GM18499 (cell line): ENCODE measurements around the gene WDR59.
"Not testable (repeated sequence)": the region's sequence is repeated elsewhere in the genome, so short reads cannot be mapped to it uniquely, and the experiment has no call there.

Experiments used
- ATAC-seq: cut with Tn5 transposase; IDR thresholded peaks from one replicate; pipeline ENCODE4 v1.9.1; 2021; ENCODE audit warnings: moderate number of reproducible peaks; ENCODE audit not compliant: insufficient read depth, unreplicated experiment

Gene WDR59

DNA sequence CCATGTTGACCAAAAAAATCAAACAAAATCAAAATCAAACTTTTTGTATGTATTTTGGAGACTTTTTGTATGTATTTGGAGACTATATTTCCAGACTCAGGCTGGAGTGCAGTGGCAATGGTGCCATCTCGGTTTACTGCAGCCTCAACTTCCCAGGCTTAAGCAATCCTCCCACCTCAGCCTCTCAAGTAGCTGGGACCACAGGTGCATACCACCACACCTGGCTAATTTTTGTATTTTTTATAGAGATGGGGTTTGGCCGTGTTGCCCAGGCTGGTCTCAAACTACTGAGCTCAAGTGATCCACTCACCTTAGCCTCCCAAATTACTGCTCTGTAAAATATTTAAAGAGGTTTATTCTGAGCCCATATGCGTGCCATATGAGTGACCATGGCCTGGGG, 4.9 kb upstream of the WDR59 start:
- not testable (repeated sequence) for ATAC-seq

DNA sequence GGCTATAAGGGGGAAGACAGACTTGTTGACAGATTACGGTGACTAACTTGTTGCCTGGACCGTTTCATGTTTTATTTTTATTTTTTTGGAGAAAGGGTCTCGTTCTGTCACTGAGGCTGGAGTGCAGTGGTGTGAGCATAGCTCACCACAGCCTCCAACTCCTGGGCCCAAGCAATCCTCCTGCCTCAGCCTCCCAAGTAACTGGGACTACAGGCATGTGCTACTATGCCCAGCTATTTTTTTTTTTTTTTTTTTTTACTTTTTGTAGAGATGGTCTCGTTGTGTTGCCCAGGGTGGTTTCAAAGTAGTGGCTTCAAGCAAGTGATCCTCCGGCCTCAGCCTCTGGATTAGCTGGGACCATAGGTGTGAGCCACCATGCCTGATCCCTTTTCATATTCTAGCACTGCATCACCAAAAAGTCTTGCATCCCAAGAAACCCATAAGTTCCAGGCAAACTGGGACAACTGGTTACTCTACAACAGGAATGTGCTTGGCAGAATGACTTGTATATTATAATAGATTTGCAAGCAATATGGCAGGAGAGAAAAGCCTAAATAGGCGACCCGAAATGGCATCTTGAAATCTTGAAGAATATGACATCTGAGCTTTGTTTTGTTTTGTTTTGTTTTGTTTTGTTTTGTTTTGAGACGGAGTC, 2.2 kb upstream of the WDR59 start:
- ATAC-seq: no peak

DNA sequence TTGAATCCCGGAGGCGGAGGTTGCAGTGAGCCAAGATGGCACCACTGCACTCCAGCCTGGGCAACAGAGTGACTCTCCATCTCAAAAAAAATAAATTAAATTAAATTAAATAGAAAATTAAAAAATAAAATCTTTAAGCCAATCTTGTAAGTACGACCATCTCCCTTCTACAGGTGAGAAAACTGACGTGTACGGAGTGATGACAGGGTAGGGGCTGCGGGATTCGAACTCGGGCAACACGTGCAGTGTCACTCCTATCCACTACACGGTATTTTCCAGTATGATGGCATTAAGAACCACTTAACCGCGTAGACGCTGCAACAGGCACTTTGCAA, 762 bp downstream of the WDR59 start:
- ATAC-seq: no peak

DNA sequence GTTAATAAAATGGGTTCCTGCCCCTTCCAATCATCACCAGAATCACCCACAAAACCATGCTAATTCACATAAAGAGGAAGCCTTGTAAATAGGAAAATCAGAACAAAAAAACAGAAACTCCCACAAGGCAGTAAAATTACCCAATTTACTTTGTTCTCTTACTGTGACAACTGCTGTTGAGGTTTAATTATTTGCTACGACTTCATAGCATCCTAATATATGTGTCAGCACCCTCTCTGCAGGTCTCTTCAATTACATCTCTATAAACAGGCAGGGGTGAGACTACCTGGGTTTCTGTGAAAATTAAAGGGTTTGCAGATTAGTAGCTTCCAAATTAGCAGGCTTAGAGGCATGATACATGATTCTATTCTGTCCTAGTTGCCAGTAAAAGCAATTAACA, 2.7 kb downstream of the WDR59 start:
- no peak for ATAC-seq

DNA sequence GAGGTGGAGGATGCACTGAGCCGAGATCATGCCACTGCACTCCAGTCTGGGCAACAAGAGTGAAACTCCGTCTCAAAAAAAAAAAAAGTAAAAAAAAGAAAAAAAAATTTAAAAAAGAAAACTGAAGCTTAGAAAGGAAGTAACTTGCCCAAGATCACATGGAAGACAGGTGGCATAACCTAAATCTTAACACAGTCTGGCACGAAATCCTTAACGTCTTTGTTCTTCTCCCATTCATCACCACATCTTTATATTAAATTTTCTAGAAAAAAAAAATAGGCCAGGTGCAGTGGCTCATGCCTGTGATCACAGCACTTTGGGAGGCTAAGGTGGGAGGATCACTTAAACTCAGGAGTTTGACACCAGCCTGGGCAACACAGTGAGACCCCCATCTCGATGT, 9.3 kb downstream of the WDR59 start:
- ATAC-seq: no peak

DNA sequence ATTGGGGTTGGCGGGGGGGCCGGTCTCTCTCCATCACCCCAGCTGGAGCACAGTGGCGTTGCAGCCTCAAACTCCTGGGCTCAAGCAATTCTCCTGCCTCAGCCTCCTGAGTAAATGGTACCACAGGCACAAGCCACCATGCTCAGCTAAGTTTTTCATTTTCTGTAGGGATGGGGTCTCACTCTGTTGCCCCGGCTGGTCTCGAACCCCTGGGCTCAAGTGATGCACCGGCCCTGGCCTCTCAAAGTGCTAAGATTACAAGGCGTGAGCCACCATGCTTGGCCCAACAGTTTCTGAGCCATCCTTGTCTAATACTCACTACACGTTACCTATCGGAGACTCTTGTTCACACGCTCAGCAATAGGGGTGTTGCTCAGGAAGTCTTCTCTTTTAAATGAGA, 11.6 kb downstream of the WDR59 start:
- ATAC-seq: no peak

DNA sequence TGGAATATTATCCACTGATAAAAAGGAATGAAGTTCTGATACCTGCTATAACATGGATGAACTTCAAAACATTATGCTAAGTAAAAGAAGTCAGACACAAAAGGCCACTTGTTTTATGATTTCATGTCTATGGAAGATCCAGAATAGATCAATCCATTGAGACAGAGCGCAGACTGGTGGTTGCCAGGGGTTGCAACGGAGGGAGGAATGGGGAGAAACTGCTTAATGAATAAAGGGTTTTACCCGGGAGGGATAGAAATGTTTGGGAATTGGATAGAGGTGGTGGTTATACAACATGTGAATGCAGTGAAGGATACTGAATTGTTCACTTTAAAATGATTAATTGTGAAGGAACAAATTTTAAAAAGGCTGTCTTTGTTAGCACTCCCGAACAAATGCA, 30.2 kb downstream of the WDR59 start:
- ATAC-seq: no peak

DNA sequence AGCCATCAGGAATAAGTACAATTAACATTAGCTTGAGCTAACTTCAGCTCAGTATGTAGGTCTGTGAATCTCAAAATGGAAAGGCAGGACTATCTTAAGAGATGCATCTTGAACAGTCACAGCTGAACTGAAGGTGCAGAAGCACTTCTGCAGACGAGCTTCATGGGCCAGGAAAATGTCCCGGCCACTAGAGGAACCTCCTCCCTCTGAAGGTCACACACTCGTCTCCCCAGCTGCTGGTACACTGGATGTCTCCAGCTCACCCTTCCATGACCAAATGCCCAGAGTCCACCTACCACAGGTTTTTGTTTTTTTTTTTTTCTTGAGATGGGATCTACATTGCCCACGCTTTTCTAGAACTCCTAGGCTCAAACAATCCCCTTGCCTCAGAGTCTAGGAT, 33.2 kb downstream of the WDR59 start:
- no peak for ATAC-seq

DNA sequence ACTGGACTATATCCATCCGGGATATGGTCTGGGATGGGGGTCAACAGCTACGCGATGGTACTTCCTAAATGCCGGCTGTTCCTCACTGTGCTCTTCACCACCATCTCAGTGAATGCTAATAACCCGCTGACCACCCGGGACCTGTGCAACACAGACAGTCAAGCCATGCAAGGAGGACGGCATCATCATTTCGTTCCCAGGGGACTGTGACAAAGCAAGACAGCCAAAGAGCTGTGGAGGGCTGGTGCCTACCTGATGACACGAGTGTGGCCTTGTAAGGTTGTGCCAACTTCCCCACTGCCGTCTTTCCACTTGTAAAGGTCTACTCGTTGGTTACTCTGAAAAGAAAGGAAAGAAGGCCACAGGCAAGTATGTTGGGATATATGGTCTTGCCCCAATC, 33.7 kb downstream of the WDR59 start:
- ATAC-seq: no peak

DNA sequence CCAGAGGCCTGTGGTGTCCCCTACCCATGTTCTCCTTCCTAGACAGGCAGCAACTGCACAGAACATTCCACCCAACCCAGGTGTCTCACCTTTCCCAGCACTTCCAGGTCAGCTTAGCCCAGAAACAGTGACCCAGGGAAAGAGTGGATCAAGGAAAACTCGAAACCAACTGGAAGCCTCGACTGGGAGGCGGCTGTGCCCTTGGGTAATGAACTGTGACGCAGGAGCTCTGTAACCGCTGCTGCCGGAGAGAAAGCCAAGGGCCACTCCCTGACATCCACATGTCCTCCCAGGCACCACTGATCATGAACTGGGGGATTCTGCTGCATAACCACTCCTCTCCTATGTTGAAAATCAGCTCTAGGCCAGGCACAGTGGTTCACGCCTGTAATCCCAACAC, 34.4 kb downstream of the WDR59 start:
- no peak for ATAC-seq

DNA sequence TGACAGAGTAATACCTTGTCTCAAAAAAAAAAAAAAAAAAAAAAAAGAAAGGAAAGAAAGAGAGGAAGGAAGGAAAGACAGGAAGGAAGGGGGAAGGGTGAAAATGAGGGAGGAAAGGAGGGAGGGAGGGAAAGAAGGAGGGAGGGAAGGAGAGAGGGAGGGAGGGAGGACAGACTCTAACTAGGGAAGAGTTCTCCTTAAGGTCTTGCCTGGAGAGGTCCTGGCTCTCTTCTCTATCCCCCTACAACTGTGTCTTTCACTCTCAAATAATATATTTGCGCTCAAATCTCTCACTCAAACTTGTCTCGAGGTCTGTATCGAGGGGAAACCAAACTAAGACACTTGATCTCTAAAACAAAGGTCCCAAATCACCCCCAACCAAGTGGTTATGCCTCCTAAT, 35.6 kb downstream of the WDR59 start:
- no peak for ATAC-seq

DNA sequence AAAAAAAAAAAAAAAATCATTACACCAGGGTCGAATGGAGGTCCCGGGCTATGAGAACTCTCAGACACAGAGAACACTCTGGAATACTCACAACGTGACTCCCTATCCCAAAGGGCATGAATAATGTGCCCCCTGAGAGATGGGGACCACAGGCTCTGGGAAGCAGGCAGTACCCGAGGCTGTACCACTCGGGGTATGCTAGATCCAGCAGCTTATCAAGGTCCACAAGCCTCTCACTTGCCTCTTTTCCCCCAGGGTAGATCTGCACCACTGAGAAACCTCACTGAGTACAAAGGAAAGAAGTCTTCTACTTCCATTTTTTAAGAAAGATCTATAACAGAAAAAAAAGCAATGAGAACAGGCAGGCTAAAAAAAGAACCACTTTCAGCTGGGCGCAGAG, 40.5 kb downstream of the WDR59 start:
- ATAC-seq: no peak

DNA sequence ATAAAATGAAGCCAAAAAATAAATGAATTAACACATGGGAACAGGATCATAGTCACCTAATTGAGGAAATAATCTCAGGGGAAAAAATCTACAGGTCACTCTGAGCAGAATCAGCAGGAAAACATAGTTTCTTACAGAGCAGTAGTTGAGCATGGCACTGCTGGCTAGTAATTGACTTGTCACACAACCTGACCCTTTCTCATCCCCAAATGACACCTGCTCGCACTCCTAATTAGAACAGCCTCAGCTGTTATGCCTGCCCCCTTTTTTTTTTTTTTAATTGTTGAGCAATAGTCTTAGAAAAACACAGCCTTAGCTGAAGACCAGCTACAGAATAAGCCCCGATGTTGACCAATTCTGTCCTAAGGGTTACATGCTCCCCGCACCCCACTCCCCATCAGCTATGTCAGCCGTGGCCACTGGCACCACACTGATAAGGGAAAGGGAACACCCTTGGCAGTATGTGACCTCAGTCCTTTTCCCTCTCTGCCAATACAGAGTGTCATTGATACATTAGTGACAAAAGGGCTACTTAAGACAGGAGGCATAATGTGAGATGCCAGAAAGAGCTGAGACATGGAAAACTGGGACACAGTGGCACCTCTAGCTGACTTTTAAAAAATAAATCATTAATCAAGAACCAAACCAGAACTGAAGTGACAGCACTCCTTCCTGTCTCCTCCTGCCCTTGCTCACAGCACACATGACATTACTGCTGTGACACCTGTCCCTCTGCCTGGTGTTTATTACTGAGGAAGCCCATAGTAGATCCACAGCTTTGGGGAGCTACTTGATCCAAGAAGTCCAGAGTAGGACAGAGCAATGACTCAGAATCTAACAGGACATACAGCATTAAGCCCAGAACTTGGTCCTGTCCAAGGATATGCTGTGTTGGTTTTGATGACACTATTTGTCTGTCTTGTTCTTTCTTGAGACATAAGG, 41.7 kb downstream of the WDR59 start:
- no peak for ATAC-seq

DNA sequence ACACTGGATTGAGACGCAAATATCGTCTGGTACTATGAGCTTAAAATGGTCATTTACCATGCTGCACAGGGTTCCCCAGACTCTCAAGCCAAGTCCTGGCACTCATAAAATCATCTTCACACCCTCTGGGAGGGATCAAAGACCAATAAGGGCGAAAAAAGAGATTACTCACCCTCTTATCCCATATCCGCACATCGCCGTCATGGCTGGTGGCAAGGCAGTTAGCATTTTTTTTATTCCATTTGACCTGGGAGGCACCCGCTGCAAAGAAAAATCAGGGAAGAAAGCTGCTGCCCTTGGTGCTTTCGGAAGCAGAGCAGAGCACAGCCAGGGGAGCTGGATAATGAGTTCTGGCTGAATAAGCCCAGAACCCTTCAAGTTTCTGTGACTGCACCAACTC, 42.4 kb downstream of the WDR59 start:
- no peak for ATAC-seq

DNA sequence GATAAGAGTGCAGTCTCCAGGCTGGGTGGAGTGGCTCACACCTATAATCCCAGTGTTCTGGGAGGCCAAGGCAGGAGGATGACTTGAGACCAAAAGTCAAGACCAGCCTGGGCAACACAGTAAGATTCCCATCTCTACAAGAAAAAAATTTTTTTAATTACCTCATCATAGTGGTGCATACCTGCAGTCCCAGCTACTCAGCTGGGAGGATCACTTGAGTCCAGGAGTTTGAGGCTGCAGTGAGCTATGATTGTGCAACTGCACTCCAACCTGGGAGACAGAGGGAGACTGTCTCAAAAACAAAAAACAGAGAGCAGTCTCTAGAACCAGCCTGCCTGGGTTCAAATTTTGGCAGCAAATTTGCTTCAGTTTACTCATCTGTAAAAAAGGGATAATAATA, 45.2 kb downstream of the WDR59 start:
- no peak for ATAC-seq

DNA sequence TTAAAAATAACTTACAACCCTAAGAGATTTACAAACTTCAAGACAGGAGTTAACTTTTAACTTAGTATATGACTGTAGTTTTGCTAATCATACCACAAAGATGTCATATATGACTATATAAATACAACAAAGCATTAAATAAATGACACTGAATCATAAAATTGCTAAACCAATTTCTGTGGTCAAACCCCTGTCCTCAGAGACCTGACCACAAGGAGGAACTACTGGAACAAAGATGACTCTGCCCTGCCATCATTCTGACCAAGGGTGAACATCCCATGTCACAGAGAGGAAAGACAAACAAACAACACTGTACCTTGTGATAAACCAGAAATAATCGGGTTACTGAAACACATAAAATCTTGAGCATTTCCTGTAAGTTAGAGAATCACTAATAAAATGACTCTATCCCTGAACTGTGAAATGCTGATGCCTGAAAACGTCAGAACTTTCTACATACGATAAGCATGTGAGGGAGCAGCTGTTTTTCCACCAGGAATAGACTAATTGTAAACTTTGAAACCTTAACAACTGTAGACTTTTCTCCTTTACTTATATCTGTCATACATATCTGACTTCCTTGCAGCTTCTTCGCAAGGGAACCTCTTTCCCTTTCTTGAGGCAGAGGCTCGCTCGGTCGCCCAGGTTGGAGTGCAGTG, 47.9 kb downstream of the WDR59 start:
- ATAC-seq: peak; percentile 60

DNA sequence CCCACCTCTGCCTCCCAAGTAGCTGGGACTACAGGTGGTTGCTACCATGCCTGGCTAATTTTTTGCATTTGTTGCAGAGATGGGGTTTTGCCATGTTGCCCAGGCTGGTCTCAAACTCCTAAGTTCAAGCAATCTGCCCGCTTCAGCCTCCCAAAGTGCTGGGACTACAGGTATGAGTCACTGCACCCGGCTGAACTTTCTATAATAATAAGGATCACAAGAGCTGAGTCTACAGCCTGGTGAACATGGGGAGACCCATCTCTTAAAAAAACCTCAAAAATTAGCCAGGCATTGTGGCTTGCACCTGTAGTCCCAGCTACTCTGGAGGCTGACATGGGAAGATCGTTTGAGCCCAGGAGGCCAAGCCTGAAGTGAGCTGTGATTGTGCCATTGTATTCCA, 53.5 kb downstream of the WDR59 start:
- no peak for ATAC-seq

DNA sequence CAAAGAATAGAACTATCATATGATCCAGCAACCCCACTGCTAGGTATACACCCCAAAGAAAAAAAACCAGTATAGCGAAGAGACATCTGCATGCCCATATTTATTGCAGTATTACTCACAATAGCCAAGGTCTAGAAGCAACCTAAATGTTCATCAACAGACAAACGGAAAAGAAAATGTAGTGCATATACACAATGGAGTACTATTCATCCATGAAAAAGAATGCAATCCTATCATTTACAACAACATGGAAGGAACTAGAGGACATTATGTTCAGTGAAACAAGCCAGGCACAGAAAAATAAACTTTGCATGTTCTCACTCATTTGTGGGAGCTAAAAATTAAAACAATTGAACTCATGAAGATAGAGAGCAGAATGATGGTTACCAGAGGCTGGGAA, 55.3 kb downstream of the WDR59 start:
- no peak for ATAC-seq

DNA sequence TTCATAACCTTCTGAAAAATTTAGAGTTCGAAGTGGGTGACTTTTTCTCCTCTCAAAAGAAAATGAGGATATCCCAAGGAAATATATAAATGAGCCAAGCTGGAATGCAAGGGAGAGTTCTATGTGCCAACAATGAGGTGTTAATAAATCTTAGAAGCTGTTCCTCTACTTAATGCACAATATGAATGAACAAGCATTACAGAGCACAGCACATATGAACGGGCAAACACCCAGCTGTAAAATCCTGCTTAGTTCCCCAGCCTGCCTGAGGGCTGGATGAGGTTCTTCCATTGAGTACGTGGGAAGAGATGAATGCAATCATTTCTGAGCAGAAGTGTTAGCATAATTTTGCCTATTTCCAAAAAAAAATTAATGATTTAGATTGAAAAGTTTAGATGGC, 58.1 kb downstream of the WDR59 start:
- ATAC-seq: no peak

DNA sequence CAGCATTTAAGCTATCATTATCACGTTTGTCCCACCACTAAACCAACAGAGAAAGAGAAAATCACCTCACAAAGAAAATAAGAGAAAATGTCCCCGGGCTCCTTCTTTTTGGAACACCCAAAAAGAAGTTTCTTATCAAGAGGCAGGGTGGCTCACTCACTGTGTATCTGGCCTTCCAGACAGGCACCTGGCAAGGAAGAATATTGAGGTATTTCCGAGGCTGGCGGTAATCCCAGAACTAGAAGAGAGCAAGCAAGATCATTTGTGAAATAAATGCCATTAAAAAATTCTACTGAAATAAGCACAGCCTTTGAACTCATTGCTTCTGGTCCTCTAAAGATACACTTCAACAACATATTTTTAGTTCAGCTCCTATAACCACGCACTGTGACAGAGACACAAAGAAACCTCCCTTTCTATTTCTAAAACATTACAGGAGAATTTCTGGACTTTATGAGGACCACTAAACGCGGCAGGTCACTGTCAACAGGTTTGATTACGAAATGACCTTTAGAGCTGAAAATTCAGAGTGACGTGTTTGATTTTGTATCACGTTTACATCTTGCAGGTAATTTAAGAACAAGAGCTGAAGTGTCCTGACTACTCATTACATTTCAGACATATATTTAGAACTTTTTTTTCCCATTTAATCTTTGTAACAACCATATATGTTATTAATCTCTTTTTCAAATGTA, 61.0 kb downstream of the WDR59 start:
- ATAC-seq: no peak
